ENCODE results near the gene CCR5.

Gene CCR5

GRCh38 chr3:46358466-46358865, 12.3 kb upstream of the CCR5 start:
- Histone ChIP-seq H3K27me3 (replicated peaks; ENCODE audit: control insufficient read depth, insufficient read depth, low read length) (no peaks in the 10 kb centered on the region), H3K36me3 (ENCODE audit: control insufficient read depth, insufficient read depth, low read length) (no peaks in the 10 kb centered on the region), H3K4me3 (replicated peaks; ENCODE audit: low read depth, low read length) (no peak overlapping the region)
- DNase-seq (ENCODE audit: extremely low read depth, insufficient read length): no peak
- TF ChIP-seq, protein P1, sequence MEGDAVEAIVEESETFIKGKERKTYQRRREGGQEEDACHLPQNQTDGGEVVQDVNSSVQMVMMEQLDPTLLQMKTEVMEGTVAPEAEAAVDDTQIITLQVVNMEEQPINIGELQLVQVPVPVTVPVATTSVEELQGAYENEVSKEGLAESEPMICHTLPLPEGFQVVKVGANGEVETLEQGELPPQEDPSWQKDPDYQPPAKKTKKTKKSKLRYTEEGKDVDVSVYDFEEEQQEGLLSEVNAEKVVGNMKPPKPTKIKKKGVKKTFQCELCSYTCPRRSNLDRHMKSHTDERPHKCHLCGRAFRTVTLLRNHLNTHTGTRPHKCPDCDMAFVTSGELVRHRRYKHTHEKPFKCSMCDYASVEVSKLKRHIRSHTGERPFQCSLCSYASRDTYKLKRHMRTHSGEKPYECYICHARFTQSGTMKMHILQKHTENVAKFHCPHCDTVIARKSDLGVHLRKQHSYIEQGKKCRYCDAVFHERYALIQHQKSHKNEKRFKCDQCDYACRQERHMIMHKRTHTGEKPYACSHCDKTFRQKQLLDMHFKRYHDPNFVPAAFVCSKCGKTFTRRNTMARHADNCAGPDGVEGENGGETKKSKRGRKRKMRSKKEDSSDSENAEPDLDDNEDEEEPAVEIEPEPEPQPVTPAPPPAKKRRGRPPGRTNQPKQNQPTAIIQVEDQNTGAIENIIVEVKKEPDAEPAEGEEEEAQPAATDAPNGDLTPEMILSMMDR (IDR thresholded peaks at IDR 0.05; ENCODE audit: insufficient read depth, low read length, poor library complexity, severe bottlenecking): no peak

DNA sequence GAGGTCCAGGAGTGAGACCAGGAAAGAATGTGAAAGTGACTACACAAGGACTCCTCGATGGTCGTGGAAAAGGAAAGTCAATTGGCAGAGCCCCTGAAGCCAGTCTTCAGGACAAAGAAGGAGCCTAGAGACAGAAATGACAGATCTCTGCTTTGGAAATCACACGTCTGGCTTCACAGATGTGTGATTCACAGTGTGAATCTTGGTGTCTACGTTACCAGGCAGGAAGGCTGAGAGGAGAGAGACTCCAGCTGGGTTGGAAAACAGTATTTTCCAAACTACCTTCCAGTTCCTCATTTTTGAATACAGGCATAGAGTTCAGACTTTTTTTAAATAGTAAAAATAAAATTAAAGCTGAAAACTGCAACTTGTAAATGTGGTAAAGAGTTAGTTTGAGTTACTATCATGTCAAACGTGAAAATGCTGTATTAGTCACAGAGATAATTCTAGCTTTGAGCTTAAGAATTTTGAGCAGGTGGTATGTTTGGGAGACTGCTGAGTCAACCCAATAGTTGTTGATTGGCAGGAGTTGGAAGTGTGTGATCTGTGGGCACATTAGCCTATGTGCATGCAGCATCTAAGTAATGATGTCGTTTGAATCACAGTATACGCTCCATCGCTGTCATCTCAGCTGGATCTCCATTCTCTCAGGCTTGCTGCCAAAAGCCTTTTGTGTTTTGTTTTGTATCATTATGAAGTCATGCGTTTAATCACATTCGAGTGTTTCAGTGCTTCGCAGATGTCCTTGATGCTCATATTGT, 10.8 kb upstream of the CCR5 start:
- TF ChIP-seq, protein P1 (IDR thresholded peaks at IDR 0.05; ENCODE audit: insufficient read depth, low read length, poor library complexity, severe bottlenecking): no peak
- Histone ChIP-seq H3K36me3 (ENCODE audit: control insufficient read depth, insufficient read depth, low read length) (no peaks in the 10 kb centered on the region), H3K27me3 (replicated peaks; ENCODE audit: control insufficient read depth, insufficient read depth, low read length) (no peaks in the 10 kb centered on the region), H3K4me3 (replicated peaks; ENCODE audit: low read depth, low read length) (no peak overlapping the region)
- peak; percentile 37 for DNase-seq (ENCODE audit: extremely low read depth, insufficient read length)

DNA sequence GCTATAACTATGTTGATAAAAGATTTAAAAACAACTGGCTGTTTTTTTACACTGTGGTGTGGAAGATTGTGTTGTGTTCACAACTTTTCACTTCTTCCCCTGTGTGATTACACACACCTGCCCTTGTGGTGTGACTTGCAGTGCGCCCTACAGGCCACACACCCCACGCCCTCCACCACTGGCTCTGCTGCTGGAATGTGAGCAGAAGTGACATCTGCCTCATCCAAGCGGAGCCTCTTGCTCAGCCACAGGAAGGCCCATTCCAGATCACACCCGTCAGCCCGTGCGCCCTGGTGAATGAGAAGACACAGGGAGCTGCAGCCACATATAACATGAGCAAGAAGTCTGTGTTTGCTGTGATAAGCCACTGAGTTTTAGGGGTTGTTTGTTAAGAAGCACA, 9.8 kb upstream of the CCR5 start:
- TF ChIP-seq, protein P1 (IDR thresholded peaks at IDR 0.05; ENCODE audit: insufficient read depth, low read length, poor library complexity, severe bottlenecking): peak; percentile 12
- no peaks in the 10 kb centered on the region for H3K36me3 ChIP-seq (ENCODE audit: control insufficient read depth, insufficient read depth, low read length)
- H3K4me3 ChIP-seq (replicated peaks; ENCODE audit: low read depth, low read length): no peak overlapping the region
- H3K27me3 ChIP-seq (replicated peaks; ENCODE audit: control insufficient read depth, insufficient read depth, low read length): no peaks in the 10 kb centered on the region
- DNase-seq (ENCODE audit: extremely low read depth, insufficient read length): peak; percentile 20

- DNase-seq (ENCODE audit: extremely low read depth, insufficient read length): no peak
- Histone ChIP-seq H3K36me3 (ENCODE audit: control insufficient read depth, insufficient read depth, low read length) (no peaks in the 10 kb centered on the region), H3K4me3 (replicated peaks; ENCODE audit: low read depth, low read length) (no peak overlapping the region), H3K27me3 (replicated peaks; ENCODE audit: control insufficient read depth, insufficient read depth, low read length) (no peaks in the 10 kb centered on the region; the same call in 1 of the 2 replicates)
- TF ChIP-seq, protein P1 (IDR thresholded peaks at IDR 0.05; ENCODE audit: insufficient read depth, low read length, poor library complexity, severe bottlenecking): no peak
Measured at GRCh38 chr3:46361408-46362283, 9.1 kb upstream of the CCR5 start.

- Histone ChIP-seq H3K36me3 (ENCODE audit: control insufficient read depth, insufficient read depth, low read length) (no peaks in the 10 kb centered on the region), H3K4me3 (replicated peaks; ENCODE audit: low read depth, low read length) (no peak overlapping the region), H3K27me3 (replicated peaks; ENCODE audit: control insufficient read depth, insufficient read depth, low read length) (no peaks in the 10 kb centered on the region; the same call in 1 of the 2 replicates)
- TF ChIP-seq, protein P1 (IDR thresholded peaks at IDR 0.05; ENCODE audit: insufficient read depth, low read length, poor library complexity, severe bottlenecking): no peak
- DNase-seq (ENCODE audit: extremely low read depth, insufficient read length): no peak
Measured at GRCh38 chr3:46365041-46365440, 5.7 kb upstream of the CCR5 start.

All from GM06990 (cell line).